Endothelial cell of umbilical vein (primary cell): ENCODE measurements around the gene CCNG2. TPM values are rescaled to one million over a fixed set of nuclear protein-coding genes. Genes with fewer than 3 reads are reported as not detected.

Experiments used
- BruUV-seq: library from RNA; stranded (reverse); fragments of 400-500 nt; replicated peaks from 2 replicates; lab custom pipeline; 2021; lab: Mats Ljungman, UMichigan
- CTCF ChIA-PET: fragments of 300-600, 350-600 bp; sonication (Branson Sonifier 250); formaldehyde crosslinking; loops from one replicate; lab custom pipeline; 2021; ENCODE audit warnings: antibody characterized with exemption, inconsistent platforms; lab: Charles Lee
- POLR2A ChIA-PET: fragments of 300-600, 350-600 bp; sonication (Branson Sonifier 250); formaldehyde crosslinking; loops from one replicate; lab custom pipeline; 2021; ENCODE audit warnings: antibody characterized with exemption, inconsistent platforms; lab: Charles Lee
- DNase-seq: peaks from one replicate; pipeline ENCODE4 v3.0.0-alpha.2; 2011; ENCODE audit warnings: low read depth, low spot score
- FAIRE-seq: peaks from 2 replicates; lab custom pipeline; 2011; peaks lifted over from hg19 to GRCh38; lab: Jason Lieb, UNC
- H2AFZ ChIP-seq: 2 replicates; pipeline ENCODE4 v1.6.0; 2012; ENCODE audit warnings: low read depth, low read length, control low read depth, inconsistent platforms
- H3K27ac ChIP-seq: 2 replicates; pipeline ENCODE4 v1.5.1; 2011; ENCODE audit warnings: low read depth, mild to moderate bottlenecking, control low read depth, low read length, moderate library complexity; ENCODE audit not compliant: insufficient read depth
- H3K27me3 ChIP-seq, 2 experiments: 2 replicates each; pipeline versions ENCODE4 v1.6.0 to v1.6.1; 2011; ENCODE audit warnings: low read length in 2 of 2, mixed read lengths in 1 of 2; ENCODE audit not compliant: control insufficient read depth in 2 of 2, insufficient read depth in 2 of 2
- H3K36me3 ChIP-seq, 2 experiments: 2 replicates in 1 of 2; 3 replicates in 1 of 2; pipeline ENCODE4 v1.5.1; 2011; ENCODE audit warnings: low read length in 2 of 2, mild to moderate bottlenecking in 1 of 2, moderate library complexity in 1 of 2; ENCODE audit not compliant: control insufficient read depth in 2 of 2, insufficient read depth in 2 of 2; ENCODE audit errors: extremely low read depth in 1 of 2
- H3K4me1 ChIP-seq: 3 replicates; pipeline ENCODE4 v1.5.1; 2011; ENCODE audit warnings: mild to moderate bottlenecking, low read length; ENCODE audit not compliant: control insufficient read depth, insufficient read depth; ENCODE audit errors: extremely low read depth
- H3K4me2 ChIP-seq: 2 replicates; pipeline ENCODE4 v1.6.1; 2011; ENCODE audit warnings: low read length, control low read depth, mixed read lengths; ENCODE audit not compliant: insufficient read depth
- H3K4me3 ChIP-seq, 3 experiments: fragments of 200-600 bp in 1 of 3; sonication (generic), shearing (Covaris generic) in 1 of 3; replicated peaks in 1 of 3; 2 replicates each; pipeline ENCODE4 v1.5.1; 2011 to 2016; ENCODE audit warnings: control low read depth in 3 of 3, low read length in 3 of 3, mild to moderate bottlenecking in 2 of 3, inconsistent platforms in 1 of 3, low read depth in 1 of 3, moderate library complexity in 1 of 3; ENCODE audit not compliant: insufficient read depth in 1 of 3
- H3K79me2 ChIP-seq: 2 replicates; pipeline ENCODE4 v1.6.0; 2012; ENCODE audit warnings: low read length, inconsistent platforms; ENCODE audit not compliant: control insufficient read depth, insufficient read depth
- H3K9ac ChIP-seq: replicated peaks from 2 replicates; pipeline ENCODE3; 2011; ENCODE audit warnings: low read length, control low read depth; ENCODE audit not compliant: insufficient read depth; ENCODE audit errors: extremely low read depth
- H3K9me1 ChIP-seq: replicated peaks from 3 replicates; pipeline ENCODE4 v1.6.0; 2011; ENCODE audit warnings: mild to moderate bottlenecking, low read length; ENCODE audit not compliant: control insufficient read depth, insufficient read depth; ENCODE audit errors: extremely low read depth
- H3K9me3 ChIP-seq: replicated peaks from 2 replicates; pipeline ENCODE4 v1.5.1; 2012; ENCODE audit warnings: low read length, inconsistent platforms; ENCODE audit not compliant: control insufficient read depth, insufficient read depth
- H4K20me1 ChIP-seq: replicated peaks from 2 replicates; pipeline ENCODE3; 2011; ENCODE audit warnings: mild to moderate bottlenecking, low read length; ENCODE audit not compliant: control insufficient read depth, insufficient read depth; ENCODE audit errors: extremely low read depth
- EZH2 ChIP-seq: IDR thresholded peaks from 2 replicates; pipeline ENCODE4 v1.6.1; 2012; ENCODE audit warnings: borderline replicate concordance, low read depth, mild to moderate bottlenecking, moderate library complexity, low read length, inconsistent platforms; ENCODE audit not compliant: severe bottlenecking
- FOS ChIP-seq: IDR thresholded peaks from 2 replicates; pipeline ENCODE4 v1.6.1; 2011; ENCODE audit warnings: mild to moderate bottlenecking, low read length, moderate library complexity, borderline replicate concordance; ENCODE audit not compliant: insufficient read depth
- GATA2 ChIP-seq: IDR thresholded peaks from 2 replicates; pipeline ENCODE4 v1.7.0; 2011; ENCODE audit warnings: low read depth, mild to moderate bottlenecking, moderate library complexity, mixed read lengths, low read length; ENCODE audit not compliant: insufficient read length, insufficient read depth
- JUN ChIP-seq: IDR thresholded peaks from 2 replicates; pipeline ENCODE4 v1.6.1; 2011; ENCODE audit warnings: borderline replicate concordance, low read depth; ENCODE audit not compliant: insufficient read length, insufficient read depth
- MYC ChIP-seq: IDR thresholded peaks from one replicate; pipeline ENCODE4 v1.6.1; 2011; ENCODE audit warnings: mild to moderate bottlenecking, low read depth, low read length
- POLR2A ChIP-seq: IDR thresholded peaks from 2 replicates; pipeline ENCODE4 v1.6.1; 2012; ENCODE audit warnings: low read depth, mild to moderate bottlenecking, control low read depth, low read length
- POLR2AphosphoS5 ChIP-seq: IDR thresholded peaks from 2 replicates; pipeline ENCODE4 v1.6.1; 2012; ENCODE audit warnings: low read depth, mild to moderate bottlenecking, control low read depth, low read length, moderate library complexity; ENCODE audit not compliant: insufficient read depth
- dilution Hi-C: fragments of 300-500 bp; cut with MboI; formaldehyde crosslinking; loops from one replicate; pipeline ENCODE4 v1.15.0; 2019; ENCODE audit warnings: low sequenced_read_pairs; ENCODE audit not compliant: extremely low pct_ligation_motif_present
- intact Hi-C: fragments of 100-400 bp; cut with micrococcal nuclease; formaldehyde crosslinking; loops from one replicate; pipeline ENCODE4 v1.10.0; 2022
- polyA plus RNA-seq, 4 experiments: library from polyadenylated mRNA; depleted of rRNA in 3 of 4; stranded (reverse) in 3 of 4; unstranded in 1 of 4; fragments of >200 nt; gene quantifications; 2 replicates each; pipeline versions ENCODE4 v1.2.1 to v1.2.3, GENCODE V29; 2011 to 2012; ENCODE audit warnings: missing spikeins in 1 of 4
- total RNA-seq: library from RNA; stranded (reverse); gene quantifications from 2 replicates; pipeline ENCODE4 v1.2.3, GENCODE V29; 2021
- TF ChIP-seq, protein P1 (sequence below), 2 donors: IDR thresholded peaks; 1 replicate in 1 of 2; 2 replicates in 1 of 2; pipeline ENCODE4 v1.5.1; 2011; ENCODE audit warnings: low read length in 2 of 2, mild to moderate bottlenecking in 2 of 2, moderate library complexity in 2 of 2, control low read depth in 1 of 2, inconsistent platforms in 1 of 2, low read depth in 1 of 2; ENCODE audit not compliant: insufficient read depth in 1 of 2; ENCODE audit errors: extremely low read depth in 1 of 2
- TF ChIP-seq, protein P2 (sequence below): IDR thresholded peaks from 2 replicates; pipeline ENCODE4 v1.6.1; 2011; ENCODE audit not compliant: insufficient read depth, insufficient read length

The CCNG2 gene
- total and polyA plus RNA-seq, 2 donors (not counting 3 experiments of a cell fraction or from before 2014, with no cell fraction given) = 7.9 to 28.3 TPM

DNA sequence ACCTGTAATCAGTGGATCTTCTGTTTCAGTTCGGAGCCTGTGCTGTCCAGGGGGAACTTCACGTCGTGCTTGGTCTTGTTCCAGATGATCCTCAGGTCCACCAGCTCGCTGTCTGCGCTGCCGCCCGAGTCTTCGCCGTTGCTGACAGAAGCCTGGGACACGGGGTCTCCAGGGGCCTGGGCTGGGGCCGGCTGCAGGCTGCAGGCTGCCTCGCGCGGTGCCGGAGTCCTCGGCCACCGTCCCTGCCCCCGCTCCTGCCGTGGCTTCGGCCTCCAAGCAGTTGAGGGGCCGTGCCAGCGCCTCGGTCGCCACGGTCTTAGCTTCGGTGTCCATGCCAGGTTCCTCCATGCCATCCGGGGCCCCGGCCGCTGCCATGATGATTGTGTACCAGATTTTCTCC lies 43.9 kb upstream of the CCNG2 start:
- no peak for FAIRE-seq
- no peak for DNase-seq
- Histone ChIP-seq H3K4me2 (no peak overlapping the region), H3K4me3 (no peak overlapping the region), H3K79me2 (no peaks in the 10 kb centered on the region), H3K36me3 (no peaks in the 10 kb centered on the region), H3K9me1 (no peaks in the 10 kb centered on the region), H3K4me1 (no peaks in the 10 kb centered on the region), H3K9ac (no peak overlapping the region), H4K20me1 (no peaks in the 10 kb centered on the region), H3K9me3 (no peaks in the 10 kb centered on the region), H3K27ac (no peak overlapping the region), H2AFZ (no peak overlapping the region), H3K27me3 (peaks cover 16 to 25% of the 10 kb centered on the region in 2 experiments)
- dilution Hi-C loops = no loop called here
- intact Hi-C loops = no loop called here
- no TSS peak for BruUV-seq
- TF ChIP-seq, protein P1, sequence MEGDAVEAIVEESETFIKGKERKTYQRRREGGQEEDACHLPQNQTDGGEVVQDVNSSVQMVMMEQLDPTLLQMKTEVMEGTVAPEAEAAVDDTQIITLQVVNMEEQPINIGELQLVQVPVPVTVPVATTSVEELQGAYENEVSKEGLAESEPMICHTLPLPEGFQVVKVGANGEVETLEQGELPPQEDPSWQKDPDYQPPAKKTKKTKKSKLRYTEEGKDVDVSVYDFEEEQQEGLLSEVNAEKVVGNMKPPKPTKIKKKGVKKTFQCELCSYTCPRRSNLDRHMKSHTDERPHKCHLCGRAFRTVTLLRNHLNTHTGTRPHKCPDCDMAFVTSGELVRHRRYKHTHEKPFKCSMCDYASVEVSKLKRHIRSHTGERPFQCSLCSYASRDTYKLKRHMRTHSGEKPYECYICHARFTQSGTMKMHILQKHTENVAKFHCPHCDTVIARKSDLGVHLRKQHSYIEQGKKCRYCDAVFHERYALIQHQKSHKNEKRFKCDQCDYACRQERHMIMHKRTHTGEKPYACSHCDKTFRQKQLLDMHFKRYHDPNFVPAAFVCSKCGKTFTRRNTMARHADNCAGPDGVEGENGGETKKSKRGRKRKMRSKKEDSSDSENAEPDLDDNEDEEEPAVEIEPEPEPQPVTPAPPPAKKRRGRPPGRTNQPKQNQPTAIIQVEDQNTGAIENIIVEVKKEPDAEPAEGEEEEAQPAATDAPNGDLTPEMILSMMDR (IDR thresholded peaks at IDR 0.05; ENCODE audit: extremely low read depth in 1 of 2, insufficient read depth in 1 of 2, low read depth in 1 of 2, low read length in 2 of 2) = no peak
- TF ChIP-seq POLR2A (no peak), MYC (no peak), GATA2 (no peak), EZH2 (no peak), POLR2AphosphoS5 (no peak), JUN (no peak), FOS (no peak)
- TF ChIP-seq, protein P2, sequence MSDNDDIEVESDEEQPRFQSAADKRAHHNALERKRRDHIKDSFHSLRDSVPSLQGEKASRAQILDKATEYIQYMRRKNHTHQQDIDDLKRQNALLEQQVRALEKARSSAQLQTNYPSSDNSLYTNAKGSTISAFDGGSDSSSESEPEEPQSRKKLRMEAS = no peak
- ChIA-PET POLR2A (no interaction called here), CTCF (no interaction called here)
